ENCODE data around the gene DDX49. TPM values are rescaled to one million over a fixed set of nuclear protein-coding genes. Genes with fewer than 3 reads are reported as not detected.
"Not testable (repeated sequence)": the region's sequence is repeated elsewhere in the genome, so short reads cannot be mapped to it uniquely, and the experiment has no call there.

DDX49 gene
- total and polyA plus RNA-seq, 2 experiments from 2014 or later: 48.5 to 57.6 TPM

DNA sequence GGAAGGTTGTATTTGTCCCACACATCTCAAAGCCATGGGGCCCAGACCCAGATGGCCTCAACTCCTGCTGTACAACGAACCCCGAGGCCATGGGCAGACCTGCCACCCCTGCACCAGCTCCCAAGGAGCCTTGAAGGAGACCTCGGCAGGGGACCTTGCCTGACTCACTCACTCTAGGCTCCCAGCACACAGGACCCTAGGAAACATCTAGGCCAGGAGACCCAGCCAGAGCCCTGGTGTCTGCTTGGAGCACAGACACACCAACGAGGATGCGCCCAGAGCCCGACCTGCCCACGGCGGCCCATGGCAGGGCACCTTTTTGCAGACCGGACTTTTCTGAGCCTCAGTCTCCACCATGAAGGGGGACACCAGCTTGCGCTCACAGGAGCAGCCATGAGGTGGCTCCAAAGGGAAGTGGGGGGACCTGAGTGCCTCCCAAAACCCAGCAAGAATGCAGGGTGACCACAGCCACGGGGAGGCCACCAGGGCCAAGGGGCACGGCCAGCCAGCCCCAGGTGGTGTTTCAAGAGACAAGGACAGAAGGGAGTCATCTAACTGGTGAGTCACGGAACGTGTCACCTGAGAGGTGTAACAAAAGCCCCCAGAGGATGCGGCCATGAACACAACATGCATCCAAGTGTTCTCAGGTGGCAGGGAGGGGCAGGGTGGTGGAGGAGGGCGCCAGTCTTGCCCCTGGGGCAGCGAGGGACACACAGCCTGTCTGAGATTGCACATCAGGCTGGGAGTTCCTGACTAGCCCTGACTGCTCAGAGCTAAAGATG is 18.6 kb upstream of the DDX49 start:
- H3K4me3 ChIP-seq: no peak overlapping the region
- no peaks in the 10 kb centered on the region for H3K36me3 ChIP-seq
- H3K4me1 ChIP-seq (ENCODE audit: low read depth): no peaks in the 10 kb centered on the region
- no peaks in the 10 kb centered on the region for H3K9me3 ChIP-seq (ENCODE audit: low read depth)
- TF ChIP-seq, protein P1, sequence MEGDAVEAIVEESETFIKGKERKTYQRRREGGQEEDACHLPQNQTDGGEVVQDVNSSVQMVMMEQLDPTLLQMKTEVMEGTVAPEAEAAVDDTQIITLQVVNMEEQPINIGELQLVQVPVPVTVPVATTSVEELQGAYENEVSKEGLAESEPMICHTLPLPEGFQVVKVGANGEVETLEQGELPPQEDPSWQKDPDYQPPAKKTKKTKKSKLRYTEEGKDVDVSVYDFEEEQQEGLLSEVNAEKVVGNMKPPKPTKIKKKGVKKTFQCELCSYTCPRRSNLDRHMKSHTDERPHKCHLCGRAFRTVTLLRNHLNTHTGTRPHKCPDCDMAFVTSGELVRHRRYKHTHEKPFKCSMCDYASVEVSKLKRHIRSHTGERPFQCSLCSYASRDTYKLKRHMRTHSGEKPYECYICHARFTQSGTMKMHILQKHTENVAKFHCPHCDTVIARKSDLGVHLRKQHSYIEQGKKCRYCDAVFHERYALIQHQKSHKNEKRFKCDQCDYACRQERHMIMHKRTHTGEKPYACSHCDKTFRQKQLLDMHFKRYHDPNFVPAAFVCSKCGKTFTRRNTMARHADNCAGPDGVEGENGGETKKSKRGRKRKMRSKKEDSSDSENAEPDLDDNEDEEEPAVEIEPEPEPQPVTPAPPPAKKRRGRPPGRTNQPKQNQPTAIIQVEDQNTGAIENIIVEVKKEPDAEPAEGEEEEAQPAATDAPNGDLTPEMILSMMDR (IDR thresholded peaks at IDR 0.05; ENCODE audit: low read depth, low read length): no peak
- no peak overlapping the region for H3K27ac ChIP-seq
- no peak for DNase-seq (ENCODE audit: low read depth in 1 of 2, low spot score in 1 of 2)
- H3K27me3 ChIP-seq: no peaks in the 10 kb centered on the region

DNA sequence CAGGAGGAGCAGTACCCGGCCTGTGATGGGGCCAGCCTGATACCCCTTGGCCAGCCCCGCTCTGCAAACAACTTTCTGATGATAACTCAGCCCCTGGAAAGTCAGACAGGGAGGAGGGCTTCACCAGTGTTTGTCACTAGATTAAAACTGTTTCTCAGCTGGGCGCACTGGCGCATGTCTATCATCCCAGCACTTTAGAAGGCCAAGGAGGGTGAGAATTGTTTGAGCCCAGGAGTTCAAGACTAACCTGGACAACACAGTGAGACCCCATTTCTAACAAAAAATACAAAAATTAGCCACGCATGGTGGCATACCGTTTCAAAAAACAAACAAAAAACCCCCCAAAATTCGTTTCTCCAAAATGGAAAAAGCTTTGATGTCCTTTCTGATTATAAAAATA is 18.0 kb upstream of the DDX49 start:
- Histone ChIP-seq H3K9me3 (ENCODE audit: low read depth) (no peaks in the 10 kb centered on the region), H3K4me3 (no peak overlapping the region), H3K36me3 (no peaks in the 10 kb centered on the region), H3K27me3 (no peaks in the 10 kb centered on the region), H3K4me1 (ENCODE audit: low read depth) (no peaks in the 10 kb centered on the region), H3K27ac (no peak overlapping the region)
- DNase-seq (ENCODE audit: low read depth in 1 of 2, low spot score in 1 of 2): no peak
- TF ChIP-seq, protein P1 (IDR thresholded peaks at IDR 0.05; ENCODE audit: low read depth, low read length): no peak

DNA sequence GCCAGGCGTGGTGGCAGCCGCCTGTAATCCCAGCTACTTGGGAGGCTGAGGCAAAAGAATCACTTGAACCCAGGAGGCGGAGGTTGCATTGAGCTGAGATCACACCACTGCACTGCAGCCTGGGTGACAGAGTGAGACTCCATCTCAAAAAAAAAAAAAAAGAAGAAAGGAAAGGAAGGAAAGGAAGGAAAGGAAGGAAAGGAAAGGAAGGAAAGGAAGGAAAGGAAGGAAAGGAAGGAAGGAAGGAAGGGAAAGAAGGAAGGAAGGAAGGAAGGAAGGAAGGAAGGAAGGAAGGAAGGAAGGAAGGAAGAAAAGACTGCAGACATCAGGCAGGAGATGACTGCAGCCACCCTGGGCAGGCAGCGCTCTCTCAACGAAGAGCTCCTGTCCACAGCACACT is 17.0 kb upstream of the DDX49 start:
- H3K9me3 ChIP-seq (ENCODE audit: low read depth); DNase-seq (ENCODE audit: low read depth in 1 of 2, low spot score in 1 of 2); H3K27me3 ChIP-seq; H3K4me1 ChIP-seq (ENCODE audit: low read depth); H3K36me3 ChIP-seq; H3K27ac ChIP-seq; H3K4me3 ChIP-seq: not testable (repeated sequence)

DNA sequence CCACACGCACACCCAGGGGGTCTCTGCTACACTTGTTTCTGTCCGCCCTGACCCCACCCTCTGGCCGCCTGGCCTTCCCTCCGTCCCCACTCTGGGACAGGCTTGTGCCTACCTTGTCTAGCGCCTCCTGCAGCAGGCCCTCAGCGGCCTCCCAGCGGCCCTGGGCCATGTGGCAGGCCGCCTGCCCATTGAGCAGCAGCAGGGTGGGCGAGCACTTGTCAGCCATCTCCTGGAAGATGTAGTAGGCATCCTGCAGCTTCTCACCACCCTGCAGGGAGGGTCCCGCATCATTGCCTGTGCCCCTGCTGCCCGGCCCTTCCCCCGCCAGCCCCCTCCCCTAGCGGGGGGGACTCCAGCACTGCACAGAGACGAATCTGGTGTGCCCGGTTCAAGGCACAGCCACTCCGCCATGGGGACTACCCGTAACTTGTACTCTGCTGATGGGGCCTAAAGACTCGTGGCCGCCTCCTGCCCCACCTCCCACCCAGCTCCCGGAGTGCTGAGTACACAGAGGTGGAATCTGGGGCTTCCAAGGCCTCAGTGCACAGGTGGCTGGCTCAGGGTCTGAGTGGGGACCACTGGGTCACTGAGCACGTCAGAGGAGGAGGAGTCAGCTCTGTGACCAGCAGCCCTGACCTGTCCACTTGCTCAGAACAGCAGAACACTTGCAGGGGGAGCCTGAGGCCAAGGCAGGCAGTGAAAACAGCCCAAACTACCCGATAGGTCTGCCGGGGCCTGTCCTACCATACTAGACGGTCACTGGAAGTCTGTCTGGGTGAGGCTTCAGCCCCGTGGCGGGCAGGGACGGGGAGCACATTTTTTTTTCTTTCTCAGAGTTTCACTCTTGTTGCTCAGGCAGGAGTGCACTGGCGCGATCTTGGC is 16.1 kb upstream of the DDX49 start:
- H3K4me3 ChIP-seq: no peak overlapping the region
- peaks cover 3% of the 10 kb centered on the region for H3K36me3 ChIP-seq

DNA sequence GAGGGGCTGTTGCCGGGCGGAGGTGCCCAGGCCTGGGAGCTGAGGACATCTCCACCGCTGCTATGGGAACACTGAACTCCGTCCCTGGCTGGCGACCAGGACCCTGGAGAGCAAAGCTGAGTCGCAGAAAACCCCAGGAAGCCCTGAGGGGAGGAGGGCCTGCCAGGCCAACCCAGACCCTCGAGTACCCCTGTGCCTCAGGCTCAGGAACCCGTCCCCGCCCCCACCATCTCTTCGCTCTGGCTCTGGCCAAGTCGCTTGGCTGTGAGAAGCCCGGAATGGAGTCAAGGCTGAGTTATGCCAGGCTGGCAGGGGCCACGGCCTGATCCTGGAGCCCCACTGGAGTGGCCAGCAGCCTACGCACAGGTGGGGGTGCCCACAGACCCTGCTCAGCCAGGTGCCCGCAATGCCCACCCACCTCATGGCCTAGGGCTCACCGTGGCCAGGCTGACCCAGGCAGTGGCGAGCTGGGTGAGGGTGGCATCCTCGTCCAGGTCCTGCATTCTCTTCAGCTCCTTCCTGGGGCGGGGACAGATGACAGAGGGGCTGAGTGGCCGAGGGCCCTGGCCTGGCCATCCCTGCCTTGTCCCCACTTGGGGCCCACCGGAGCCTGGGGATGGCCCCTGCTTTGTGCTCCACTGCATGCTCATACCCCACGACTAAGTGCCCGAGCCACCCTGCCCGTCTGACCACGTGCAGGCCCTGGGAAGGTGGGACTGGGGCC is 15.0 kb upstream of the DDX49 start:
- Histone ChIP-seq H3K4me3 (no peak overlapping the region), H3K27ac (no peak overlapping the region), H3K4me1 (ENCODE audit: low read depth) (no peaks in the 10 kb centered on the region), H3K36me3 (peaks cover 3% of the 10 kb centered on the region), H3K9me3 (ENCODE audit: low read depth) (no peaks in the 10 kb centered on the region), H3K27me3 (no peaks in the 10 kb centered on the region)
- no peak for DNase-seq (ENCODE audit: low read depth in 1 of 2, low spot score in 1 of 2)
- TF ChIP-seq, protein P1 (IDR thresholded peaks at IDR 0.05; ENCODE audit: low read depth, low read length): no peak

More for the DNA sequence above, 16.1 kb upstream of the DDX49 start:
- no peaks in the 10 kb centered on the region for H3K9me3 ChIP-seq (ENCODE audit: low read depth)
- TF ChIP-seq, protein P1 (IDR thresholded peaks at IDR 0.05; ENCODE audit: low read depth, low read length): no peak
- DNase-seq (ENCODE audit: low read depth in 1 of 2, low spot score in 1 of 2): no peak
- no peak overlapping the region for H3K27ac ChIP-seq
- no peaks in the 10 kb centered on the region for H3K4me1 ChIP-seq (ENCODE audit: low read depth)
- H3K27me3 ChIP-seq: no peaks in the 10 kb centered on the region
